Fibroblast of the conjunctiva (primary cell): ENCODE results near the gene PROK1.

Experiments used
- DNase-seq: peaks from one replicate; pipeline ENCODE4 v3.0.0-alpha.2; 2010; ENCODE audit warnings: low read depth

The PROK1 gene

DNA sequence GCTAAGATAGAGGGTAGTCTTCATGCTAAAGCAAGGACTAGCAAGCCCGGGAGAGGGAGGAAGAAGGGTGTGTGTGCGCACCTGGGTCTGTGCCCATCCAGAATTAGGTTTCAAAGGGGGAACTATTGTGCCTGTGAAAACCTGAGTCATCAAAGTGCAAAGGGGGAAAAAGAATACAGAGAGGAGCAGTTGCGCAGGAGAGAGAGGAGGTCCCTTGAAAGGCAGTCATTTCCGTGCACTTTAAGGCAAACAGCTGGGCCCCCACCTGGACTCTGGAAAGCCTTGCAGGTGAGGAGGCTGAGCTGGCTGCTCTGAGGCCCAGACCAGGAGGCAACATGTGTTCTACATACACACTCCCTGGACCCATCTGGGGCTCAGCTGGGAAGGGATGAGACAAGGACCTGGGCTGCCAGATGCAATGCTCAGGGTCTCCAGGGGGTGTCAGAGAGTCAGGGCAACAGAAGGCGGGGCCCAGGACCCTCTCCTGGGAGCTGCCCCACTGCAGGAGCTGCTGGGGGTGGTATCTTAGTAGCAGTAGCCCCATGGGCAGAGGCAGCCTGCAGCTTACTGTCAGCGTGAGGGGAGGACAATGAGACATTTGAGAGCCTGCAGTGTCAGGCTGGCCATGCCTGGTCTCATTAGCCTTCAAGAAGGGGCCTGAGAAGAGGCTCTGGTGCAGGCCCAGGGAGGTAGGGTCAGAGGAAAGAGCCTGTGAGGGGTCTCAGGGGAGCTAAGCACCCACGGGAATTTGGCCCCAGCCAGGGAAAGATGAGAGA is 14.3 kb downstream of the PROK1 start:
- no peak for DNase-seq

DNA sequence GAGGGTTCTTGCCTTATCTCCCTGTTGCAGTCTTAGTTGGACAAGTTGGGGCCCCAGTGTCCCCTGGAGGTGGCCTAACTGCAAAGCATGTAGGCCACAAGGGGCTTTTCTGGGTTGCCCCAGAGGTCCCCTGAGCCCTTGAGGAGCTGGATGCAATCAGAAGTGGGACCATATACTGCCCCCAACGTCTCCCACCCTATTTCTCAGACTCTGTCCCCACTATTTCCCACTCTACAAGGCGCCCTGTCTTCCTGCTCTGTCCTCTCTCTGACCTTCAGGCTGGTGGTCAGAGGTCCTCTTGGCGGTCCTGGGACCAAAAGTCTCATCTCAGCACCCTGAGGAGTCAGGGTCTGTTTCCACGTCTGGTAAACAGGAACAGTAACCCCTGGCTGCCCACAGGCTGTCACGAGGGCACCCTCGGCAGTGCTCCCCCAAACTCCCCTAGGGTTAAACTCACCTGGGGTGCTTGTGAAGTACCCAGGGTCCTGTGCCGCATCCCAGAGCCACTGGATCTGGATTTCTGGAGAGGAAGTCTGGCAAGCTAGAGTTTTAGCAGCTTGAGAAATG is 14.9 kb downstream of the PROK1 start:
- no peak for DNase-seq

DNA sequence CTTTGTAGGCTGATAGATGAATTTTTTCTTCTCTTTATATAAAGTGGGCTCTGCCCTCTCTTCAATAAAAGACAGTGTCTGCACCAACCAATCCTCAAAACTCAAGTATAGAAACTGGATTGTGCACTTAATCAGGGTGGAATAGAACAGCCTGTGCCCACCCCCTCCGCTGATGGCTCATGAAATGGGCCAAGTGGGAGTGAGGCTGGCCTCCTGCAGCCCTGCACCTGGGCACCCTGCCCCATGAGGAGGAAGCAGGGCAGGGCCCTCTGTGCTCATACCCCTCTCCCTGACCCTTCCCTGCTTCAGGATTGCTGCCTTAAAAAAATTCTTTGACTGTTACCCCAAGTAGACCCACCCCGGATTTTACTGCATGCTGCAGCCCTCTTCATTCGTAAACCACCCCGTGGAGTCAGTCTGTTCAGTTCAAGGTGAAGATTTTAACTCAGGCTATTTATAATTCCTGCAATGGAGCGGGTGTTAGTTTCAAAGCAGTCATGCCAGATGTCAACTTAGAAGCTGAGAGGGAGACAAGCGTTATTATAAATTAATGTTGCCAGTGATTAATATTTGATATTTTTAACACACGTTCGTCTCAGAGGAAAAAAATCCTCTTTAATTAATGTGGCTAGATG is 15.8 kb downstream of the PROK1 start:
- no peak for DNase-seq

DNA sequence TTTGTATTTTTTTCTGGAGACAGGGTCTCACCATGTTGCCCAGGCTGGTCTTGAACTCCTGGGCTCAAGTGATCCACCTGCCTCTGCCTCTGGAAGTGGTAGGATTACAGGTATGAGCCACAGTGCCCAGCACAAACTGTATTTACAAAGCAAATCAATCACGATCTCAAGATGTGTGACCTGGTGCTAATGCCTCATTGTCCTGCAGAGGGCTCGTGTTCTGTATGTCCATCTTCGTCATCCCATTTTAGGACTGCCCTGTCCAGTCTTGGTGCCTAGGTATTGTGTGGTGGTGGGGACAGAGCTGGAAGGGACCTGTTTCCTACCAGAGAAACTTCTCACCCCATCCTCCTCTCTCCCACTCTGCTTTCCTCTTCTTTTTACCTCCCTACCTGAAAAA is 20.2 kb downstream of the PROK1 start:
- no peak for DNase-seq

DNA sequence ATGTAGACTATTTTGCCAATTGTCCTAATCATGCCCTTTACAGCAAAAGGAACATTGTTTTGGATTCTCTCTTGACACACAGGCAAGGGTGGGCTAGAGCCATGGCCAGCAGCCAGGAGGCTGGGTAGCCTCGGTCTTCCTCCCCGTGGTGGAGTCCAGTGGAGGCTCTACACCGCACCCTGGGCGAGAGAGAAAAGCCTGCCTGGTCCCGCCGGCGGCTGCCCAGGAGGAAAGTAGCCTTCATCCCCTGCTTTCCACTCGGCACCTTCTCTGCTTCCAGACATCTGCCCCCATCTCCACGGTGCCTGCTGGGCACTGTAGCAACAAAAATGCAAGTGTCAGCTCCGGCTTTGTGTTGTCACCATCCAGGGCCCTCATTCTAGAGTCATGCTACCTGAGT is 21.6 kb downstream of the PROK1 start:
- no peak for DNase-seq

DNA sequence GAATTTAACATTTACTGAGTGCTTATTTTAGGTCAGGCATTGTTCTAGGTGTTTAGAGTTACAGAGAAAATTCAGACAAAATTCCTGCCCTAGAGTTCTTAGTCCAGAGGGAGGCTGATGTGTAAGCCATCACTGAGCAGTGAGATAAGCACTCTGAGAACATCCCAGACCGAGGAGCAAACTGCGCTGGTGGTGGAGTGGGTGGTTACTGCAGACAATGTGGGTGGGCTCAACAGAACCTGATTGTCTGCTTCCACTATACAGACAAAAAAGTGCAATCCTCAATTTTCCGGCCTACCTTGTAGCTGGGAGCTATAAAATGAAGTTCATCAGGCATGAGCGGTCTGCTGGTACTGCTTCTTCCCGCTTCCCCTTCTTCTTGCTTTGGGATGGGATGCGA is 23.5 kb downstream of the PROK1 start:
- no peak for DNase-seq

DNA sequence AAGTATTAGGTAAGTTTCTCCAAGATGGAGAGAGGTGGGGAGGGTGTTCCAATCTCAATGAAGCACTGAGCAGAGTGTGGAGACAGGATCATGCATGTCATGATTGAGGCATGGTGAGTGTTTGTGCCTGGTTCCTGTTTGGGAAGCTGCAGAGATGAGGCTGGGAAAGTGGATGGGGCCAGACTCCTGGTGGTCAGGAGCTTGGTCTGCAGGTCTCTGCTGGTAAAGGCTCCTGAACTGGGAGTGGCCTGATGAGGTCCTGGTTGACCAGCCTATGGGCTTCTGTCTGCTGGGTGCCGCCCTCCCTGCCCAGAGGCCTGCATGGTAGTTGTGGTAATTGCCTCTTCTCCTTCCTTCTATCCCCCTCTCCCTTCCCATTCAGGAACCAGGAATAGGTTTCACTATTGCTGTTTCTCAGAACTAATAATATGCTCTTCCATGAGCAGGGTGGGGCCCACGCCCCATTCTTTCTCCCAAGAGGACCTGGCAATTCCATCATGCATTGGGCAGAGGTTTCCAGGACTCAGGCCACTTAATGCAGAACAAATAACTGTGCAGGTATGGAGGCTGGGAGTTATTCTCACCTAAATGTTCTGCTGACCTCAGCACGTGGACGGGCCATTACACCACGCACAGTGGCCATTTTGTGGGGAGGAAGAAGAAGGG is 24.5 kb downstream of the PROK1 start:
- no peak for DNase-seq

DNA sequence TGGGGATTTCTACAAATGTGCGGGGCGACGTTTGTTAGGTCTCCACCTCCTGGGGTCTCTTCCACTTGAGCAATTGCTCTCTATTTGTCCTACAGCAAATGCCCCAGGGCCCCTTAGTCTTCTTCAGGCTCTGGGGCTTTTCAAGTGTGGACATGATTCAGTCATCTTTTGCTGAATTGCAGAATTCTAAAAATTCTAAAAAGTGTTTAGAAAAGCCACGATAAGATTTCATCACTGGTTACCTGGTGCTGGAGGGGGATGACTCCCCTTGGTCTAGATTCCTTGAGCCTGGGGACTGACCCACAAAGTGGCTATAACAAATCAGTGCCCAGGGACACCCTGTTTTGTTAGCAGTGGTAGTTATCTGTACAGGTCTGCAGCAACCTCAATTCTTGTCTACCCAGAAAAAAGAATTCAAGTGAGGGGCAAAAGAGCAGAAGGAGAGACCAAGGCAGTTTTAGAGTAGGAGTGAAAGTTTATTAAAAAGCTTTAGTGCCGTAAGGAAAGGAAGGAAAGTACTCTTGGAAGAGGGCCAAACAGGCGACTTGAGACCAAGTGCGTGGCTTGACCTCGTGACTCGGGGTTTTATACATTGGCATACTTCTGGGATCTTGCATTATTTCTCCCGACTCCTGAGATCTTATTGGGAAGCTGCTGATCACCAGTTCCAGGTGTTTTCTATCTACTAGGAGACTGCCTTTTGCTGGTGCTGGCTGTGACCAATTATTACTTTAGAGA is 25.2 kb downstream of the PROK1 start:
- DNase-seq = no peak

DNA sequence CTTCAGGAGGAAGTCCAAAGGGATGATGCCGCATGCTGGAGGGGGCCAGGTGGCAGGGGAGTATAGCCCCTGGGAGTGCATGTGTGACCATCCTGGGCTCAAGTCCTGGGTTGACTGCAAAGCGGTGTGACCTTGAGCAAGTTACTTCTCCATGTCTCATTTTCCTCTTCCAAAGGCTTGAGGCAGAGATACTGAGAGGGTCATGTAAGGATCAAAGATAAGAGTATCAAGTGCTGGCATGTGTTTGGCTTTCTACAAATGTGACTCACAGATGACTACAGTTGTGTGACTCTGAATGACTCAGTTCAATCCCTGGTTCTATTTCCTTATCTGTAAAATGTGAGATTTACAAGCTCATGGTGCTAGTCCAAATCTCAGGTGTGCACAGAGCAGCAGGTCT is 26.1 kb downstream of the PROK1 start:
- no peak for DNase-seq

DNA sequence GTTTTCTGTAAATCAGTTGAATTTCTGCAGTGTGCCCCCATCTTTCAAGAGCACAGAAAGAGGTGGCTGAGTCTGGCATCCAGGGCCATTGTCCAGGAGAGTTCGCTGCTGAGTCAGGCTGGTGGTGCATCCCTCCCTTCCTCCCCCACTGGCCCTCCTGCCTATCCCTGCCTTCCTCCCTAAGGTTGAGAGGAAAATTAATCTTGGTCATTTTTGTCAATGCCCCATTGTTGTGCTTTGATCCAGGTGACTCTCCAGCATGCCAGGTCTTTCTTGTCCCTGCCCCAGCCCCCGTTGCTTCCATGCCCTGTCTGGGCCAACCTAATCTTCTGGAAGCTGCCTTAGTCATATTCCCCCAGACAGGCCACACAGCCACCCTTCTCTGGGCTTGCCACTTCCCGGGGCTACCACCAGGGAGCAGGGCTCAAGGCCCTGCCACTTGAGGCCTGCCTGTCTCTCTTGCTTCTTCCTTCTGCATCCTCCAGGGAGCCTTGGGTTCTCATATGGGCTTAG is 26.6 kb downstream of the PROK1 start:
- DNase-seq = no peak

DNA sequence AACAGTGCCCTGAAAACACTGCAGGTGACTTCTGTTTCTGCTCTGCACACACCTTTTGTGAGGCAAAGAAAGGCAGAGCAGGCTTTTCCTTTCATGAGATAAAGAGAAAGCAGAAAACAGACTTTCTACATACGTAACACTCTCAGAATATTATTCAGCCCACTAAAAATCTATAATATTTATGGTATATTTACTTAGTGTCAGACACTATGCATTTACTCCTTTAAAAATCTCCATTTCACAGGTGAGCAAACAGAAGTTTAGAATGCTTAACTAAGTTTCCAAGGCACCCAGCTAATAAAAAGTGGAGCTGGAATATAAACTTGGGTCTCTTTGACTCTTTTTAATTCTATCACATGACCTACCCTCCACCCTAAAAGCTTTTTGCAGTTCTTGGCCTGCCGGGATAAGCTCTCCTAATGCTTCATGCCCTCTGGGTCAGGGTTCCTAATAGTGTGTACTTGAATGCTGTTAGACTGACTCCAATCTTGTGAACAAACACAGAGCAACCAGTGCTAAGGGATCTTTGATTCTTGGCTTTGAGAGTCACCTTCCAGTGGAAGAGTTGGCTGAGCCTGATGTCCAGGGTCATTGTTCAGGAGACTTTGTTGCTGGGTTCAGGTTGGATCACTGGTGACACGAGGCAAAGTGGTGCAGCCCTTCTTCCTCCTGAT is 27.2 kb downstream of the PROK1 start:
- DNase-seq = no peak

DNA sequence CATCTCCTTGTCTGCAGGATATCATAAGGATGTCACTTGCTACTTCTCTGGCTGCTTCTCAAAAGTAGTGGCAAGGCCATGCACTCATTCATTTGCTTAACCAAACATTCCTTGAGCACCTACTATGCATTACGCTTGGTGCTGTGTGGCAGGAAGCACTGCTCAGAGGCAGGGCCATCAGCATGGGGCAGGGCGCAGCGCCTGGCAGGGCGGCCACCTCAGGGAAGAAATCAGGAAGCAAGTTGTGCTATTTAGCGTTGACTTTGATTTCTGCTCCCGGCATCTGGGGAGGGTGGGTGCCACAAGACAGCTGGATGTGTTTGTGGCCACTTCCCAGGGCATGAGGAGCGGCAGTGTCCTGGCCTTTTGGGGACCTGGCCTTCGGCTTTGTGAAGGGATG is 27.9 kb downstream of the PROK1 start:
- DNase-seq = no peak

DNA sequence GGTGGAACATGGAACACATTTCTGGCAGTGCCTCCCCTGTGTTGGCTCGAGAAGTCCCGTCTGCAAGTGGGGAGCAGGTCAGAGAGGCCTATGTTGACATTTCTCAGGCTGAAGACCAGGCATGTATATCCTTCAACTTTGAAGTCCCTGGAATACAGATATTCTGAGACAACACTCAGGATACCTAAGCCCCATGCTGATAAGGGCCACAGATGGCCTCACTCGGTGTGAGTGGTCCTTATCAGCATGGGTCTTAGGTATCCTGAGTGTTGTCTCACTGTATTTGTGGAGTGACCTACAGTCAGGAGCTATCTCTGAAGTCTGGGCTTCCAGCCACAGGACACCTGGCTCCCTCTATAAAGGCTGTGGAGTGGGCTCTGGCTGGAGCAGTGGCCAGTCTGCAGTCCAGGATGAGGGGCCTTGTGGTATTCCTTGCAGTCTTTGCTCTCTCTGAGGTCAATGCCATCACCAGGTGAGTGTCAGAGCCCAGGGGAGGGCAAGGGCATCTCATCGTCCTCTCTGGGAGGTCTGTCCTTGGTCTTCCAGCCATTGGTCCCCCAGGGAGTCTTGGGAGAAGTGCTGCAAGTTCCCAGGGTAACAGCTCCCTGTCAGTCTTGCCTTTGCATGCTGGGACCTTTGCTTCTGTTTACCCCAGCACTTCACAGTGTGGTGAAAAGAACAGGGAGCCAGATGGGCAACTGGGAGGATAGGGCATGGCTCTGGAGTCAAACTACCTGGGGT is 29.6 kb downstream of the PROK1 start:
- no peak for DNase-seq

DNA sequence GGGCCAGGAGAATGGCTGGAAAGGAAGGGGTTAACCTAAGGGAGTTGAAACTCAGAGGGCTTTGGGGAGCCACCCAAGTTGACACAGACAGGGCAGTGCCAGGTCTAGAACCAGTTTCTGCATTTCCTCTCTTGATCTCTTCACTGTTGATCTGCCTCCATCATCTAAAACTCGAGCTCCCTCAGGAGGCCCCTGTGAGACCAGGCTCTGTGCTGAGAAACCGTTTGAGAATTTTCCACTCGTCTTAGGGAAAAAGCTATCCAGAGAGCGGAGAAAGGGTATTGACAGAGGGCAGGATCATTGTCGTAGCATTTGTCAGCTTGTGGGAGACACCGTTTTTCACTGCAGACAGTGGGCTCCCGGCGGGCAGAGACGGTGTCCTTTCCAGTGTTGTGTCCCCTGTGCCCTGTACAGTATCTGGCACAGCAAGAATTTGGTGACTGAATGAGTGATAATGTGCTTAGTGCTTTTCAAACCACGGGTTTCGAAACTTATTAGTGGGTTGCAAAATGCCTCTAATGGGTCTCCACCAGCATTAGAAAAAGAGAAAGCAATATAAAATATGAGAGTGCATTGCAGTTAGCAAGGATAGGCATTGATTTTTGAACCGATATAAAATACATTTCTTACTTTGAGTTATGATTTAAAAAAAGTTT is 31.1 kb downstream of the PROK1 start:
- DNase-seq = no peak

DNA sequence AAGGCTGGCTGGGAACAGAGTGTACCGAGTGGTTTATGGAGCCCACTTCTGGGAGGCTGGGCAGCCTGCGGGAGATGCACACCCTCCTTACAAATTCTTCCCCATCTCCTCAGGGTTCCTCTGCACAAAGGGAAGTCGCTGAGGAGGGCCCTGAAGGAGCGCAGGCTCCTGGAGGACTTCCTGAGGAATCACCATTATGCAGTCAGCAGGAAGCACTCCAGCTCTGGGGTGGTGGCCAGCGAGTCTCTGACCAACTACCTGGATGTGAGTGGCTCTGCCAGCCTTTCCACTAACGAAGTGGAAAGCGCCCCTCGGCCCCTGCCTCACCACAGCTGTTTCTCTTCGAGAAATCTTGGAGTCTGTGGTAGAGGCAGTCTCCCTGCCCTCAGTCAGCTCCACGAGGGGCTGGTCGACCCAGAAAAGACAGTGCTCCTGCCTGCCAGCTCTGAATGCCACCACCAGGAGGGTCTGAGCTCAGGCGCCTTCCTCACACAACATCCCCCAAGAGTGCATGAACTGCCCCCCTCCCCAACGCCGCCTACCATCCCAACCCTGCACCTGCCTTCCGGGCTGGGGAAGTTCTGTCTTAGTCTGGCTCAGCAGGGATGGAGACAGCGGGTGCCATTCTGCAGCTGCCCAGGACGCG is 31.8 kb downstream of the PROK1 start:
- DNase-seq = no peak

DNA sequence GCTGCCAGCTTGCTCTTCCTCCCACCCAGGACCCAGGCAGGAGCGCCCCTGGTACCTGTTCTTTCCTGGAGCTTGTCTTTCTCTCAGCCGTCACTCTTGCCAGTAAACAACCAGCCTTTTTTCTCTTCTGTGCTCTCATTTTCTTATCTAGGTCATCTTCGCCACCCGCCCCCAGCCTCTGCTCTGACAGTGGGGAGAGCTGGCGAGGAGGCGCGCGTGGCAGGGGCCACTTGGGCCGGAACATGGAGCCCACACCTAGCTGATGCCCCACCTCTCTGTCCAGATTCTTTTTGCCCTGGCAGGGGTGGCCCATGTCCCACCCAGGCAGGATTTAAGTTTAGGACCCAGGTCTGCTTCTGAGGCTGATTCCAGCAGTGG is 32.3 kb downstream of the PROK1 start:
- DNase-seq = no peak

DNA sequence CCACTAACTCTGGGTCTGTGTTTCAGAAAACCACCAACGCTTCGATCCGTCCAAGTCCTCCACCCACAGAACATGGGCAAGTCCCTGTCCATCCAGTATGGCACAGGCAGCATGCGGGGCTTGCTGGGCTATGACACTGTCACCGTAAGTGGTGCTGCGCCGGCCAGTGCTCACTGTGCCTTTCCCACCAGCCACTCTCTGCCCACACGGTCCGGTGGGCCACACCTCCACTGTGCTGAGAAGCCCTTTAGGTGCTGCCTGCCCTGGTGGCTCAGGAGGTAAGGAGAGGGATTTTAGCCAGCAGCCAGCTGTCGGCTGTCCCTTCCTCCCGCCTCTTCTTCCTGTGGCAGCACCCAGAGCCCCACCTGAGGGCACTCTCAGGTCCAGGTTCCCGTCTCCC is 33.9 kb downstream of the PROK1 start:
- no peak for DNase-seq

DNA sequence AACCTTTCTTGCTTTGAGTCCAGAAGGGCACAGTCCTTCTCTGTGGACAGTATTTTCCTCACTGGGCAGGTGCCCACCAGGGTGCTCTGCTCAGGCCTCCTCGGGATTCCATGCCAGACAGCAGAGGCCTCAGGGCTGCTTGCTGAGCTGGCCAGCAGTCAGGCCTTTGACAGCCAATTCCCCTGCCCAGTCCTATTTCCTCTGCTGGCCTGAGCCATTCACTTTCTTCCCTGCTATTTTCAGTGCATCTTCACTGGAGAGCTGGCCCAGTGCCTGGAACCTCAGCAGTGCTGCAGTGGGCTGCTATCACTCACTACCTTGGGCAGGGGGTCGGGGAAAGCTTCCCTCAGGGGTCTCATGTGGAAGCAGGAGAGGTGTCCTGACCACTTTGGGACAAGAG is 34.8 kb downstream of the PROK1 start:
- no peak for DNase-seq

DNA sequence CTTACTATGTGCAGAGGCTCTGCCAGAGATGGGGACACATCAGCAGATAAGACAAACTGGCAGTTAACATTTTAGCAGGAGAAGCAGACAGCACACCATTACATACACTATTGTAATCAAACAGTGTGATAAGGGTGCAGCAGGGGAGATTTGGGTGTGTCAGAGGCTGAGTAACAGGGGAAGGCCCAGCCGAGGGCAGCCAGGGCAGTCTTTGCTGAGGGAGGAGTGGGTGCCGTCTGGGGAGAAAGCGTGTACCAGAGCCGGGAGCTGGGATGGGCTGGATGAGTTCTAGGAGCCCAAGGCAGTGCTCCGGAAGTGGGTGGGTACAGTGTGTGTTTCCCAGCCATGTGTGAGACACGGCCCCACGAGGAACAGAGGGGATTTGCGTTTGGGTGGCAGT is 36.8 kb downstream of the PROK1 start:
- DNase-seq = no peak

DNA sequence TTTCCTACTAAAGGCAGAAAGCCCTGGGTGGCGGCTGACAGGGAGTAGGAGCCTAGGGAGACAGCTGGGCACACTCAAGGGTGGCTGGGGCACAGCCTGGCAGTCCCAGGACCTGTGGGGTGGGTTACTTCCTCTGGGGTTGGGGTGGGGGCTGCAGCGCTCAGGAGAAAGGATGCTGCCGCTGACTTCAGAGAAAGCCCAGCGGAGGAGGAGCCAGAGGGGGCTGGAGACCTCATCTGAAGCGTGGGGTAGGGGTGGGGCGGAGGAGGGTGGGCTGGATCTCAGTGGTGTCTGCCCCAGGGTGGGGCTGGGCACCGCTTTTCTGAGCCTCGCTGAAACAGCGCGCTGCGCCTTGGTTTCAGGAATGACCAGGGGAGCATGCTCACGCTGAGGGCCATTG is 37.2 kb downstream of the PROK1 start:
- no peak for DNase-seq
